Activated T-cell treated with anti-CD3 and anti-CD28 coated beads, Interleukin-2, amount 50 U/mL, for 1 hour (primary cell): ENCODE results near the gene SSBP3.

Experiments used
- DNase-seq: peaks from one replicate; pipeline ENCODE4 v3.0.0-alpha.2; 2020

The SSBP3 gene

DNA sequence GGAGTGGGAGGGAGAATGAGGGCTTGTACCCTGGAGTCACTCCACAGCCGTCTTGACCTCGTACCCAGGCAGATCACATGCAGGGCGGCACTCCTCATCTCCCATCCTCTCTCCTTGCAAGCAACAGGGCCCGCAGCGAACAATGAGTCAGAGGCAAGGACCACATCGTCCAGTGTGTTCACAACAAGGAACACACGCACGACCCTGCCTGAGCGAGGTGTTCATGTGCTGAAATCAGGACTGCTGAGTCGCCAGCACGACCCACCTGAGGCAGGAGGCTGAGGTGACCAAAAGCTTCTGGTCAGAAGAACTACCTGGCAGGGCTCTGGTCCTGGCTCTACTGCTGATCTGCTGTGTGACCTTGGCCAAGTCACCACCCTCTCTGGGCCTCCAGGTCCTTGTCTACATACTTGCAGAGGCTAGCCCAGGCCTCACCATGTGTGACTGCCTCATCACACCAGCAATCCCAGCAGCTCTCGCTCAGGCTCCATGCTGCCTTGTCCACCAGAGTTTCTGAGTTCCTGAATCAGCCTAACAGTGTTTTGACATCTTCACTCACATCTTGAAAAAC lies 78.0 kb downstream of the SSBP3 start:
- no peak for DNase-seq

DNA sequence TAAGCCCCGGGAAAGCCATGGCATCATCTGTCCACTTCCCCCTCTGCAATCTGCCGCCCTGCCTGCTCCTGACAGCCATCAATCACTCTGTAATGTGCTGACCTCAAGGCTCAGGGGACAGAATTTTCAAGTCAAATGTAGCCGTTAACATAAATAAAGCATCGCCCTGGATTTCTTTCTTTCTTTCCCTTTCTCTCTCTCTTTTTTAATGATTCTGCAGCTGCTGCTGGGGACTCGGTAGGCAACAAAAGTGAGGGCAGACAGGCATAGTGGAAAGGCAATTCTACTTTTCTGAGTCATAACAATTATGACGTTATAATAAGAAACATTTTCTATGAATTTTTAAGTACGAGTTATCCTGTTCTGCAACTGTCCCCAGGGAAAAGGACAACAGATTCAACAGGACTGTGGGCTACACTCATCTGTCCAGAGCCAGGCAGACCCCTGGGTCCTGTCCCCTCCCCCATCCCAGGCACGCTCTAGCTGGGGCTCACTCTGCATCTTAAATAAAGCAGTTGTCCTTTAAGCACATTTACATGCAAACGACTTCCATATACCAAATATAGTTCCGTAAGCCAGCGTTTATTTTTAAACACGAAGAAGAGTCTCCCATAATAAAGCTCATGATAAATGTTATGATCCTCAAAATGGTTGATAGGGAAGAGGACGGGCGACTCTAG lies 78.7 kb downstream of the SSBP3 start:
- no peak for DNase-seq

DNA sequence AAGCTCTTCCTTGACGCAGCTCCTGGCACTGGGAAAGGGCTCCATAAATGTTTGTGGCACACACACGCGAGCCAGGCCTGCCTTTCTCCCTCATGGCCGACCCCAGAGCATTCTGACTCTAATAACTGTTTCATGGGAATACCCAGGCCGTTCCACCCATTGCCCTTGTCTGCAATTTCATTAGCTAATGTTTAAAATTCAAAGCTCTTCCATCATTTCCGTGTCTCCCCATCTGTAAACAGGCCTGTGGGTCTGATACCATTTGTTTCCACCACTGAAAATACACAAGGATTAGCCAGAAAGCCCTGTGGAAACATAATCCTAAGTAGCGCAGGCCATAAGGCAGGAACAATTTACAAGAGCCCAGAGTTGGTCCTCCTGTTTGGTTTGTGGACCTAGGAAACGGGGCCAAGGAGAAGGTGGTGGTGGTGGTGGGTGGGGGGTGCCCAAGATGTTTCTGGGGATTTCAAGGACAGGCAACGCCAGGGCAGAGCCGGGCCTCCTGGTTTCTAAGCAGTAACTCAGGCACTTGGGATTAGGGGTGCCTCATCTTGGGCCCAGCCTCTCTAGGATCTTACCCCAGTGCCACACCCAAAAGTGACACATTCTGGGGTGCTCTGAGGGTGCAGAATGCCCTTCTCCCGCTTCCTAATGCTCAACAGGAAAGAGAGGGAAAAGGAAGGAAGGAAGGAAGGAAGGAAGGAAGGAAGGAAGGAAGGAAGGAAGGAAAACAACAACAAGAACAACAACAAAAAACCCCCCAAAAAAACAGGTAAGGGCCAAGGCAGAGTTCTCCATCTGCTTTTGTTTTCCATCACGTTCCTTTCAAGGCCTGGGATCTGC lies 79.4 kb downstream of the SSBP3 start:
- no peak for DNase-seq

DNA sequence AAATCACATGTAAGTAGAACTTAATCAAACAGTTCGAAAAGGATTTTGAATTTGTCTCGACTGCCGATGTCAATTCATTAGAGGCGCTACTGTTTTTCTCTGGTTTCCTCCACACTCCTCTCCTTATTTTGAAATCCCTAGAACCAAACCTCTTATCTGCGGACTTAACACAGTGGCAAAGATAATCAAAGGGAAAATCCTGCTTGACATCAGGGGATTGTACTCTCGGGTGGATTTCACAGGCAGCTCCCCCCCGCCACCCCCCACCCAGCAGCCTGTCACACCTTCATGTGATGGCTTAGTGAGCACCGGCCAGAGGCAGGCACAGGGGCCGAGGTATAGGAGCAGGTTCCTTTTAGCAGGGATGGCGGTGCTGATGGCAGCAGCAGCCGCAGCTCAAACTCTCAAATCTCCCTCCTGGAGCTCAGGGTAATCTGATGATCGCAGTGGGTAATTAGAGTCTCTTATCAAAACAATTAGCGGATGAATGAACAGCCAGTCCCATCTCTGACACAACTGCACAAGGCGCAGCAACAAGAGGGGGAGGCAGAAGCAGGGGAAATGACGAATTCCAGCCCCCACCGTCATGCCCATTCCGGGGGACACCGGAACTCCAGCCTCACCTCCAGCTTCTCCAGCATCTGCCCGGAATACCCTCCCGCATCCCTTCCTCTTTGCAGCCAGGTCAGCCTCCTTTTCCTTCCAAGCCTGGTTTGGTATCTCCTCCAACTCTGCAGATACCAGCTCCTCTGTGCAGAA lies 80.3 kb downstream of the SSBP3 start:
- no peak for DNase-seq

DNA sequence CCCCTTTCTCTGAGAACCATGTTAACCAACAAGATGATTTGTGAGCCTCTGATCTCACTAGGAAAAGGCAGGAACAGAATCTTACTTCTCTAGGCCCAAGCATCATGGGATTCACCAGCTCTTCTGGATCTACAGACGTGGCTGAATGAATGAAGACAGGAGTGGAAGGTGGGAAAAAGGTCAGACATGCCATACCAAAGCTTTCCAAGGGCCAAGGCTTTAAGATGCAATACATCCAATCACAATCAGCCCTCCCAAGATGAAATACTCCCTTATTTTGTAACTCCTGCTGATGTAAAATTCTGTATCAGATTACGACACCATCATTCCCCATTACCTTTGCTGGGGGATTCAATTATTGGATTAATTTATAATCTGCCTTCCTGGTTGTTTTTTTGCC lies 80.9 kb downstream of the SSBP3 start:
- DNase-seq, result no peak

DNA sequence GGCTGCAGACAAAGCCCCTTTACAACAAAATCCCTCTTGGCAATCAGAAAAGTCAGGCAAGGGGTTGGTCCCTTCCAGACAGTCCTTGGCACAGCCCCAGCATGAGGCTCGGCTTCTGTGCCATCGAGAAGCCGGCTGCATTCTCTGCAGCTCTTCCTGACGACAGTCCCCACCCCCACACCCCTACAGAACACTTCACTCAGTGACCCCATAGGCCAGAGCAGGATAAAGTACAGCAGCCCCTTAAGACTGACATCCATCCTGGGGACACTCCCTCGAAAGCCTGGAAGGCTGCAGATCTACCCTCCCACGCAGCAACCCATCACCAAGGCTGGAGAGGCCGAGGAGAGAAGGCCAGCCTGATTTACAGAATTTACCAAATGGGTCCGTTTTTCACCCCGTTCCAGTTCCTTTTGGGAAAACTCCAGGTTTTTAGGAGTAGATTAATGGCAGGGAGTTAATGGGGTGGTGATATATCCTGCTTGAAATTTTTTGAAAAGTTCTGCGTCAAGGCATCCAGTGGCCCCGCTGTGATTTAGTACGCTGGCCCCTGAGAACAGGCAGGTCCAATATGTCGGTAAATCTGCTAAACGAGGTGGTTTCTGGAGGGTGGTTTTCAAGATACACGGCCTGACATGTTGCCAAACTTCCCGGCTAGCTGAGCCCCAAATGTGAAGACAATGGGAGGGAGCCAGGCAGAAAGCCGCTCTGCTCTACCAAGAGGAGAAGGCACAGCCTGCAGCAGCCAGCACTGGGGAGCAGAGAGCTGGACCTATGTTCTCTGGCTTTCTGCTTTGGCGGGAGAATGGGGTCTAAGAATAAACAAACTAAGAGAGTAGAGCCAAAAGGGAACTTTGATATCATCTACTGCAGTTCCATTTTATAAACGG lies 81.7 kb downstream of the SSBP3 start:
- DNase-seq, result no peak

DNA sequence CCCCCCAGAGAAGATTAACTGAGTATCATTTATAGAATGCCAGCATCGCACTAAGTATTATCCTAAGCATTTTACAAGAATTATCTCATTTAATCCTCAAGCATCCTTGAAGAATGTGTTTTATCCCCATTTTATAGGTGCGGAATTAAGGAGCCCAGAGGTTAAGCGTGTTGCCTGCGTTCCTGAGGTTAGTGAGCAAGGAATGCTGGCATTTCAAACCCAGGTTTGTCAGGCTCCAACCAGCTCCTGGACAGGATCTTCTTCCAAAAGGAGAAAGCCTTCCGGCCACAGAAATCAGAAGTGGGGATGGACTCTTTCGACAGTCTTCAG lies 82.3 kb downstream of the SSBP3 start:
- DNase-seq, result no peak

DNA sequence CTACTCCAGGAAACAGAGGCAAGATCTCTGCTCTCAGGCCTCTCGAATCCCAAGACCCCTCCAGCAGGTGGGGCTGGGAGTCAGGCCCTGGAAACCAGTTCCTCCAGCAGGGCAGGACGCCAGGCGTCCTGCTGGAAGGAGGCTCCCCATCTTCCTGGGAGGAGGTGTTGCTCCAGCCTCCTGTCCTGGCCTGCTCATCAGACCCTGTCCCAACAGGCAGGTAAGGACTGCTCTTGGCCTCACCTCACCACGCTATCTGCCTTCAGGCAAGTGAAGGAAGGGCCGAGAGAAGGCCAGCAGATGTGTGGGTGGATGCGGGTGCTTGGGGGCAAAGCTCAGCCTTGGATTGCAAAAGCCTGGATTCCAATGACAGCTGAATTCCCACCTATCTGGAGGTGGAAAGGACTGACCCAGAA lies 82.9 kb downstream of the SSBP3 start:
- DNase-seq, result no peak

DNA sequence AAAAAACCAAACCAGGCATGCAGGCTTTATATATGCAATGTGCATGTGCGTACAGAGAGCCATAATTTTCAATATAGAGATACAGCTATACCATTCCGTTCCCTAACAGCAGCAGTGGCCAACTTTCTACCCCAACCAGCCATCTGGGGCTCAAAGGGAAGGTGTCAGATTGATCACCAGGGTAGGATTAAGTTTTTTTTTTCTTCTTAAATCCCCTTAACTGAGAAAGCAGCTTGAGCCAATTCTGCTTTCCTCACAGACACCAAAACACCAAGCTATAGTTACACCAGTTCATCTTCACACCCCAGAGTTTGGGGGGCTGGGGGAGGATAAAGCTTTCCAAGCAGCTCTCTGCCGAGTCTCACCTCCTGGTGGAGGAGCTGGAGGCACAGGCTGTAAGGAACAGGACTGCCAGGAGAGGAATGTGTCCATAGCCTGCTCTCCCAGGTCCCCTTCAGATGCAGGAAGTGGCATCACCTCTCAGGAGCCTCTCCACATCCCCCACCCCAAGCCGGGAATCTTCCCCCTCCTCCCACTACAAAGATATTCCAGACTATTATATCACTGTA lies 87.9 kb downstream of the SSBP3 start:
- no peak for DNase-seq

DNA sequence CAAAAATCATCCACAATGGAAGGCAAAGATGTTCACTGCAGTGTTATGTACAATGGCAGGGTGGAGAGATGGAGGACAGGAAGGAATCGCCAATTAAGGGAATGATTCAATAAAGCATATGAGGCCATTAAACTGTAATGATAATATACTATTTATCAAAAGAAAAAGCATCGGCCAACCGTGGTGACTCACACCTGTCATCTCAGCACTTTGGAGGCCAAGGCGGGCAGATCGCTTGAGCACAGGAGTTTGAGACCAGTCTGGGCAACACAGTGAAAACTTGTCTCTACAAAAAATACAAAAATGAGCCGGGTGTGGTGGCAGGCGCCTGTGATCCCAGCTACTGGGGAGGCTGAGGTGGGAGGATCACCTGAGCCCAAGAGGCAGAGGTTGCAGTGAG lies 89.1 kb downstream of the SSBP3 start:
- DNase-seq, result no peak

DNA sequence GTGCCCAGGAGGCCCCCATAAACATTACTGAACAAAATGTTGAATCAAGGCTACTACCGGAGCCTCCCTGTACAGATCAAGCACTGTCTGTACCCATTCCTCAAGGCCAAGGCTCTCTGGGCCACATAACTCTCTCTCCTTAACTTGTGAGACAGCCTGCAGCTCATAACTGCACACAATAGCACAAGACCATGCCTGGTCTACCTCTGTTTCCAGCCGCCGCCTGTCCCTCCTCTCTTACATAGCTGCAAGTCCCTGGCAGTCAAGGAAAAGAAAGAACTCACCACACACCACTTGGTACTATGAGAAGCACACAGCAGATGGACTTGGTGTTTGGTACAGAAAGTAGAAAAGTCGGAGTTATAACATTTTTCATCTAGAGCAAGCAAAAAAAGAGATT lies 91.1 kb downstream of the SSBP3 start:
- DNase-seq, result no peak

DNA sequence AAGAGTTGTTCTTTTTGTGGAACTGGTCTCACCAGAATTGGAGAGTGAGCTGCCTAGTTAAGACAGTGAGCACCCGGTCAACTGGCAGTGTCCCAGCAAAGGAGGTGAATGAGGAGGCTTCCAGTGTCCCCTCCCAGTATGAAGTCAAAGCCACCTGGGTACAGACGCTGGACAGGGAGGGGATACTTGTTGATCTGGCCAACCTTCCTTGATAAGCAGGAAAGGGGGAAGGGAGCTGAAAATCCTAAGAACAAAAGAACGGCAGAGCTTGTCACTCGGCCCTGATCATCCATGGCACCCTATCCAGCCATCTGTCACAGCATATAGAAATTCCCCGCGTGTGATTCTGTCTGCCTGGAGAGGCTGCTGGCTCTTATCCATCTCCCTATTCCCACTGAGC lies 91.5 kb downstream of the SSBP3 start:
- no peak for DNase-seq

DNA sequence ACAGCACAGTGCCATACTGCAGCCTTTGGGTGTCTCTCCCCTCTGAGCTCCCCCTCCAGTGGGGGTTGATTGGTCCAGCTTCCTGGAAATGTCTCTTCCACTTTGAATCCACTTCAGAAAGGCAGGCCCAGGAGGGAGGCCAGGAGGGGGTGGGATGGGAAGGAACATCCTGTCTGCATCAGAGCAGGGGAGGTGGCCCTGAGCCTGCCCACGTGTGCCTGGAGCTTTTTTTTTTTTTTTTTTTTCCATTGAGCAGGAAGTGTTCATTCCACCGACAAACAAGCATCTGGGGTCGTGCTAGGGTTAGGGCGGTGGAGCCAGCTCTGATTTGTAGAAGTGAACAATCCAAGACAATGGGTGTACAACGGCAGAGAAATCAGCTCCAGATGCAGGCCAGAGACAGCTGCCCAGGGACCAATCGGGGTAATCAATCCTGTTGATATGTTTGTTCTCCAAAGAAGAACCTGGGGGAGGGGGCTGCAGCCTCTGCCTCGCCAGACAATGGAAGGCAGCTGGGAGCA lies 93.3 kb downstream of the SSBP3 start:
- DNase-seq, result no peak

DNA sequence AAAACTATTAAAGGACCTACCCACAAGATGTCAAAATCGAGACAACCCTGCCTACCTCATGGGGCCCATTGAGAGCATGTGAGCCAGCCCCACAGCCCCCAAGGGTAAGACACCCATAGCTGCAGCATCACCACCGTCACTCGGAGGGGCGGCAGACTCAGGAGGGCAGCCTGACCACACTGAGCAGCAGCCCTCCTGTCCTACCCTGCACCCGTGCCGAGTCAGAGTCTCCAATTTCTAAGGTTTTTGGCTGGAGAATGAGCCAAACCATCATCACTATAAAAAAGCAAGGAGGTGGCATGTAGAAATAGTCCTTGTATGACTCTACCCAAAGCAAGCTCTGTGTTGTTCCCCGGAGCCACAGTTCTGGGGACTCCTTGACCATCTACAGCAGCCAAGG lies 94.7 kb downstream of the SSBP3 start:
- no peak for DNase-seq

DNA sequence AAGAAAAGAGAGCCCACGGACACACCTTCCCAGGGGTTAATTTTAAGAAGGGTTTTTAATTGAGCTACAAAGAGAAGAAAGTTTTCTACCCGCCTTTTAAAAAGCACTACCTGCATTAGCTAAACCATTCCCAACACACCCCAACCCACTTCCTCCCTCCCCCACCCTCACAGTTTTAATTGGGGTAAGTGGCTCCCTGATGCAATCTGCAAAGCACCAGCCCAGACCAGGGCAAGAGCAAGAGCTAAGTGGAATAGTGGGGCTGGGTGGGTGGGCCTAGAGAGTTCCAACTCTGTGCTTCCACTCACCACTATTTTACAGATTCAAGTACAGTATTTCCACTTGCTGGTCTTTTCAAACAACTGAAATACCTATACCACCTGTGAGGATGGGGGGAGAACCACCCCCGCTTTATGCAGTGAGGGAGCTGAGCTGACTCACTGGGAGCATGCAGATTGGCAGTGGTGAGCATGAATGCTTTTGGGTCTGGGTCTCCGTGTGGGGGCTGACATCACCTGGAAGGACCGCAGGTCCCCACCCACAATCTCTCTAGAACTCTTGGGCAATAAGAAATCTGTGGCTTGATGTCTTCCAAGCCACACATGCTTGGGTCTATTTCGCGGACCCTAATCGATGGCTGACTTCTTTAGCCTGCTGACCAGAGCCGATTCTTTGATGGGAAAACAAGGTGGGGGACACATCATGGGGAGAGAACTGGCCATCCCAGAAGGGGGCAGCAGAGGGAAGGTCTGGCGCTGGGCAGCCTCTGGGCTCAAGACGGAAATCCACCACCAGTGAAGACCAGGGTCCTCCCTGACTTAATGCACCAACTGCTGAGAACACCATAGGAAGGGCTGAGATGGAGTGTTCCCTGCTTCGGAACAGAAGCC lies 95.5 kb downstream of the SSBP3 start:
- DNase-seq, result no peak

DNA sequence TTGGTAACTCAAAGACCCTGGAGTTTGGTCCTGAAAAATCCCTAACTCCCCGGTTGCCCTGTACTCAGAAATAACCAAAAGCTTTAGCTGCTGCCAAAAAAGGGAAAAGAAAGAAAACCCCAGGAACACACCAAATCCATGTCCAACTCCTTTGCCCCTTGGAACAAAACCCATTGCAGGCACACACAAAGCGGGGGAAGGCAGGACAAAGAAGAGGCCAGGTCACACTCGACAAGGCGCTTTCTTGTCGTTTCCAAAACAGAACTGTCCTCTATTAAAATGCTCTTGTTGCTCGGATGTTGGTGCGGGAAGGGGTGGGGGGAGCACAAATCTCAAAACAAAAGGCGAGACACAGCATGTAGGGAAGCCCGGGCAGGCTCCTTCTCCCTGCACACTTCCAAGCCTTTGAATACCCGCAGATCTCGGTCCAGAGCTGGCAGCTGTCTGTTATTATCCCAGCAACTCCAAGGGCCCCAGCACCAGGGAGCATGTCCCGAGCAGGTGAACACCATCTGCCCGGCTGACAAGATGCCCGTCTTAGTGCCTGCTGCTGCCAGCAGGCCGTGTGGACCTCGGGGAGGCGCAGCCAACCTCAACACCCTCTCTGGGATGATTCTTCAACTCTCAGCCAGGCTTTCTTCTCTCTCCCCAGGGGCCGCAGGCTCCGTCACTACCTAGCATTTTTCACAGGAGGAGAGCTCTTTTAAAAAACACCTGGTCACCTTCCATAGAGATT lies 96.4 kb downstream of the SSBP3 start:
- DNase-seq, result no peak

DNA sequence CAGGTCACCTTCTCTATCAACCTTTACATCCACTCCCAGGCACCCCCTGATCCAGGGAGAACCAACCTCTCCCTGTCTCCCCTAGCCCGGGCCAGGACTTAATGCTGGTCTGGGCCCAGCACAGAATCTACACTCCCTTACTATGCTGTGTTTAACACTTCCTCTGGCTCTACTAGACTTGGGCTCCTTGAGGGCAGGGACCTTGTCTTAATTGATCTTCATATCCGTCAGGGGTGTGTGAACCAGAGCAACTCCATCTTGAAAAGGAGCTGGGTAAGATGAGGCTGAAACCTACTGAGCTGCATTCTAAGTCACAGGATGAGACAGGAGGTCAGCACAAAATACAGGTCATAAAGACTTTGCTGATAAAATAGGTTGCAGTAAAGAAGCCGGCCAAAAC lies 98.9 kb downstream of the SSBP3 start:
- DNase-seq, result no peak

DNA sequence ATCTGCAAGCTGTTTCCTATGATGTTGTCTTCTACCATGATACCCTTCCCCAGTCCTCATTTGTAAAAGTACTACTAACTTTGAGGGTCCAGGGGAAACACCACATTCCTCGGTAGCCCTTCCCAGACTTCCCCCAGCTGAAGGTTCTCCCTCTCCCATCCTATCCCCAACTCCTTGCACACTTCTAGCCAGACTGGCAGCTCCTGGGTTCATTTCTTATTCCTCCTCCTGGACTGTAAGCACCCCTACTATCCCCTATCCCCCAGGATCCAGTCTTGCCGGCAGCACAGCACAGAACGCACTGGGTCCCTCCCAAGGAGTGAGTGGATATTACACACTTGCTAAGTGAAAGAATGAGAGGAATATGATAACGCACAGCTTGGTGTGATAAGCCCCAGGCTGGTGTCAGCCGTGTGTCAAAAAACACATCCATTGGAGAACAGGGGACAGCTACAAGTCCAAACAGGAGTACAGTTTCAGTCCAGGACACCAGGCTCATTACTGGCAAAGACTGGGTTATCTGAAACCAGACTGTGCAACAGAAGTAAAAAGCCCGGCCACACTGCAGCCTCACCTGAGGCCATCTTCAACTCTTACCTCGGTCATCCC lies 100.2 kb downstream of the SSBP3 start:
- DNase-seq, result no peak

DNA sequence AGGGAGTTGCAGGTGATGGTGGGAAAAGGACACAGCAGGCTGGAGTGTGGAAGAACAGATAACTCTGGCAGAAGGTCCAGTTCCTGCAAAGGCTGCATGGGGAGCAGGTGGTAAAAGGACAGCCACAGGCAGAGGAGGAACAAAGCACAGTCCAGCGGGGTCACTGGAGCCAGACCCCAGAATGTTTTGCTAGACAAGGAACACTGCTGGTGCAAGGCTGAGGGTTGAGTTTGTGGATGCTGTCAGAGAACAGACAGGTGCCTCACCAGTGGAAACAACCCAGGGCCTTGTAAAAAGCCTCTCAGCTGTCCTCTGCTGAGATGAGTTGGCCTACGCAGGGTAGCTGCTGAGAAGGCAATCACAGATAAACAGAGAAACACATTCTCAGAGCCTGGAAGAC lies 101.7 kb downstream of the SSBP3 start:
- DNase-seq, result no peak
